ENCODE measurements around the gene DBNDD1.
"Not testable (repeated sequence)": the region's sequence is repeated elsewhere in the genome, so short reads cannot be mapped to it uniquely, and the experiment has no call there.

Gene DBNDD1

GRCh38 chr16:90010676-90011507, 8.4 kb downstream of the DBNDD1 start:
- DNase-seq: no peak

- no peak for DNase-seq
Observed at GRCh38 chr16:90009172-90009899, 9.9 kb downstream of the DBNDD1 start.

- DNase-seq: peak; percentile 68 to 76
Observed at GRCh38 chr16:90008708-90009145, 10.5 kb downstream of the DBNDD1 start.

- DNase-seq: not testable (repeated sequence)
Observed at GRCh38 chr16:90007635-90008234, 11.5 kb downstream of the DBNDD1 start.

GRCh38 chr16:90007015-90007414, 12.2 kb downstream of the DBNDD1 start:
- DNase-seq: no peak

- no peak for DNase-seq
Observed at GRCh38 chr16:90005956-90006663, 13.1 kb downstream of the DBNDD1 start.

- no peak for DNase-seq
Observed at GRCh38 chr16:90004577-90004976, 14.7 kb downstream of the DBNDD1 start.

- DNase-seq: no peak
Observed at GRCh38 chr16:90002759-90003158, 16.5 kb downstream of the DBNDD1 start.

- DNase-seq: no peak
Observed at GRCh38 chr16:90001761-90002503, 17.3 kb downstream of the DBNDD1 start.

GRCh38 chr16:90000733-90001427, 18.4 kb downstream of the DBNDD1 start:
- DNase-seq: no peak

GRCh38 chr16:89999831-90000574, 19.3 kb downstream of the DBNDD1 start:
- DNase-seq: no peak

GRCh38 chr16:89996178-89996489, 23.1 kb downstream of the DBNDD1 start:
- DNase-seq: no peak

- peak; percentile 38 to 47 for DNase-seq
Observed at GRCh38 chr16:89995475-89996177, 23.6 kb downstream of the DBNDD1 start.

- DNase-seq: peak; percentile 35 to 51
Observed at GRCh38 chr16:89994721-89995474, 24.4 kb downstream of the DBNDD1 start.

- DNase-seq: no peak
Observed at GRCh38 chr16:89994389-89994720, 24.9 kb downstream of the DBNDD1 start.

- DNase-seq: no peak
Observed at GRCh38 chr16:89993971-89994370, 25.3 kb downstream of the DBNDD1 start.

GRCh38 chr16:89993377-89993776, 25.9 kb downstream of the DBNDD1 start:
- no peak for DNase-seq

- no peak for DNase-seq
Observed at GRCh38 chr16:89990799-89991198, 28.5 kb downstream of the DBNDD1 start.

- DNase-seq: no peak
Observed at GRCh38 chr16:89988951-89989350, 30.3 kb downstream of the DBNDD1 start.

- DNase-seq: no peak
Observed at GRCh38 chr16:89987169-89987568, 32.1 kb downstream of the DBNDD1 start.

Data from activated CD4-positive, alpha-beta T cell treated with anti-CD3 and anti-CD28 coated beads for 4 hours (primary cell).